Stimulated activated CD8-positive, alpha-beta memory T cell treated with anti-CD3 and anti-CD28 coated beads, Interleukin-15, amount 100 ng/mL, for 4 hours (primary cell): Measurements from ENCODE around the gene TXNDC15.
"Not testable (repeated sequence)": the region's sequence is repeated elsewhere in the genome, so short reads cannot be mapped to it uniquely, and the experiment has no call there.

Experiments
- DNase-seq, 2 donors: peaks; one replicate each; pipeline ENCODE4 v3.0.0-alpha.2; 2020; ENCODE audit warnings: low read depth in 2 of 2

Gene TXNDC15

DNA sequence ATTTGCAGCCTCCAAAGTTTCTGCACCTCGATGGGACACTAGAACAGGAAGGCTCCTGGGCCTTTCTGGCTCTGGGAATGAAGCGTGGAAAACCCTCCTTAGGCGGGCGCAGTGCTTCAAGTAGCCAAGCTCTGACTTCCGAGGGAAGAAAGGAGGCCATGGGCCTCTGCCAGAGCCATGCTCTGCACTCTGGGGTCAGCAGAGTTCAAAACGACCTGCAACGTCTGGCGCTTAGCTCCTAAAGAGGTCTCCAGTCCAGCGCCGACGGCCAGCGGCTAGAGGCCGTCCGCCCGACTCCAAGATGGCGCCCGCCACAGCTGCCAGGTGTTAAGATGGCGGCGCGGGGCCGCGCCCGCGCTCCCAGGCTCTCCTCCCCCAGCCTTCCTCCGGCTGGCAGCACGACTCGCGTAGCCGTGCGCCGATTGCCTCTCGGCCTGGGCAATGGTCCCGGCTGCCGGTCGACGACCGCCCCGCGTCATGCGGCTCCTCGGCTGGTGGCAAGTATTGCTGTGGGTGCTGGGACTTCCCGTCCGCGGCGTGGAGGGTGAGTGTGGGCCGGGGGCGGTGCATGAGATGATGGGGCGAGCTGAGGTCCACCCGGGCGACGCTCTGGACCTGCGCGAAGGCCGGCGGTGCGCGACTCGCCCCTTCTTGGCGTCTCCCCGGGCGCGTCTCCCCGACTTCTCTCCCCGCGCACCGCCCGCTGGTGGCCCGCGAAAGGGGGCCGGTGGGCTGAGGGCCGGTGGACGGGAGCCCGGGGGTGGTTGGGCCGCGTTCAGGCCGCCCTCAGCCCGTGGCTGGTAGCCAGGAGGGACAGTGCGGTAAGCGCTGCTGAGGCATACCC, at the start of gene TXNDC15:
Gene TXNDC15 (plus strand): TSS at position 385 of the 844 bp plus-strand sequence. CDS start 57 bp downstream, at position 442.
- peak; percentile 49 to 62 for DNase-seq

- no peak for DNase-seq
Observed at GRCh38 chr5:134824681-134825080, 49.5 kb upstream of the TXNDC15 start.

DNA sequence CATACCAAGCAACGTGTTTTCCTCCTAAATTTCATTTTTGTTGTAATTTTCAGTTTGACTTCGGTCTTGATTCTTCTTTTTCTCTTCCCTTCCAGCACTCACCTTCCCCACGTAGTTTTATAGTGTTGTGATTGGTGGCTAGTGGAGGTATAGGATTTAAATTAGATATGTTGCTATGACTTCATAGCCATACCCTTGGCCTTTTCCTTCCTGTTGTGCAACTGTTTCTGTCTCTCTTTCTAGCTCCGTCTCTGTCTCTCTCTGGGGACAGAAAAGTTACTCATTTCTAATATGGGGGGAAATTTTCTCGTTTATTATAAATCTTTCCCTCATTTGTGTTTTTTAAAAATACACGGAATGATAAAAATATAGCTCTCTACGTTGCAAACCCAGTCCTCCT, 49.0 kb upstream of the TXNDC15 start:
- DNase-seq: no peak

- DNase-seq: no peak
Observed at GRCh38 chr5:134833340-134834032, 40.7 kb upstream of the TXNDC15 start.

DNA sequence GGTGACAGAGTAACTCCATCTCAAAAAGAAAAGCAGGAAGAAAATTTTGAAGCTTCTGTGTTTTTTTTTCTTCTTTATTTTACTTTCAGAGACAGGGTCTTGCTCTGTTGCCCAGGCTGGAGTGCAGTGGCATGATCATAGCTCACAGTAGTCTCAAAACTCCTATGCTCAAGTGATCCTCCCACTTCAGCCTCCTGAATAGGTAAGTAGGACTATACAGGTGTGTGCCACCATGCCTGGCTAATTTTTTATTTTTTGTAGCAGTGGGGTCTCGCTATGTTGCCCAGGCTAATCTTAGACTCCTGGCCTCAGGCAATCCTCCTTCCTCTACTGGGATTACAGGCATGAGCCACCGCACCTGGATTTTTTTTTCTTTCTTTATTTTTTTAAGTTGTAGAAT, 38.5 kb upstream of the TXNDC15 start:
- DNase-seq: no peak

DNA sequence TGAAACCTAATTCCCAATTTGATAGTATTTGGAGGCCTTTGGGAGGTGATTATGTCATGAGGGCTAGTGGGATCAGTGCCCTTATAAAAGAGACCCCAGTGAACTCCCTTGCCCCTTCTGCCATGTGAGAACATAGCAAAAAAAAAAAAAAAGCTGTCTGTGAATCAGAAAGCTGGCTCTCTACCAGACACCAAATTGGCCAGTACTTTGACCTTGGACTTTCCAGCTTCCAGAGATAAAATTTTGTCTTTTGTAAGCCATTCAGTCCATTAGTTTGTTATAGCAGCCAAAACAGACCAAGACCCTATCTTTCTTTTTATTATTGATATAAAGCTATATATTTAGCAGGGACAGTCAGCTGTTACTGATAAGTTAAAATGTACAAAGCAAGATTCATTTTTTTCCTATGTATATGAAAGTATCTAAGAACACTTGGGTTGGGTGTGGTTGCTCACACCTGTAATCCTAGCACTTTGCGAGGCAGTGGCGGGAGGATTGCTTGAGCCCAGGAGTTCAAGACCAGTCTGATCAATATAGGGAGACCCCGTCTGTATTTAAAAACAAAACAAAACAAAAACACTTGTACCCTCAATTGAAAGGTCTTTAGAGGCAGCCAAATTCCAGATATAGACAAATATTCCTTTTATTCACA, 36.5 kb upstream of the TXNDC15 start:
- DNase-seq: no peak

GRCh38 chr5:134838361-134838760, 35.8 kb upstream of the TXNDC15 start:
- not testable (repeated sequence) for DNase-seq

DNA sequence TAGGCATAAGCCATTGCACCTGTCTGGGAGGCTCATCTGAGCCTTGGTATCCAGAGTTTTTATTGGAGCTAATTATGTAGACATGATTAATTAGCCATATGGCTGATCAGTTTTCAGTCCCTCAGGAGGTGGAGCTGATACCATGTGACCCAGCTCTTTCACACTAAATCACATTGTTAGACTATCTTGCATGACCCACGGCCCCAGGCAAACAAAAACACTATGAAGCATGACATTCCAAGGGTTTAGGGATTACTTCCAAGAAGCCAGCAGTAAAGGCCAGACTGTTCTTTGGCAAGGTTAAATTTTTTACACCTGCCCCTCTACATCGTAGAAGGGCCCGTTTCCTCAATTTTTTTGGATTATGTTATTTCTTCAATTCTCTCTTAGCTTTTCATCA, 33.4 kb upstream of the TXNDC15 start:
- no peak for DNase-seq

- no peak for DNase-seq
Observed at GRCh38 chr5:134844252-134844651, 29.9 kb upstream of the TXNDC15 start.

DNA sequence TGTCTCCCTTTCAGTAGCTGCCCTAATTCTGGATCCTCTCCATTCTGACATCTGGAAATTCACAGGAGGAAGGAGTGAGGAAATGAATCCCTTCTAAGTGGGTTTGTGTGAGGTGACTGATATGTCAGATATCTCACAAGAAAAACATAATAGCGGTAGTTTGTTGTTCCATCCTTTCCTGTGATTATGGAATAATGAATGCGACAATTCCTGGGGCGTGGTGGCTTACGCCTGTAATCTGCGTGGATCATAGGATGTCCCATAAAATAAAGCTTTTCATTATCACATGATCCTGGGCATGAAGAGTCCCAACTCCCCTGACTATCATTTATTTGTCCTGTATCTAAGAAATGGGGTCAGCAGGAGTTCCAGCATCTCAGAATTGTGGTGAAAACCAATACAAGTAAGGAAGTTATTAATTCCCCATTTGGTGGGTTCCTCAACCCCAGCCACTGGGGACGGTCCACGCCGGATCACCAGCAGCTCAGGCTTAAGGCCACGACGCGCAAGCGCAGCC, 28.8 kb upstream of the TXNDC15 start:
- no peak for DNase-seq

GRCh38 chr5:134845852-134846640, 28.1 kb upstream of the TXNDC15 start, which contains the start of gene C5orf24:
TSS of gene C5orf24 (plus strand) at chr5:134845968. CDS start at chr5:134854901, 8,933 bp downstream.
- peak; percentile 81 to 84 for DNase-seq

- DNase-seq: peak in 1 of 2 donors; percentile 3
Observed at GRCh38 chr5:134846641-134846960, 27.6 kb upstream of the TXNDC15 start.

DNA sequence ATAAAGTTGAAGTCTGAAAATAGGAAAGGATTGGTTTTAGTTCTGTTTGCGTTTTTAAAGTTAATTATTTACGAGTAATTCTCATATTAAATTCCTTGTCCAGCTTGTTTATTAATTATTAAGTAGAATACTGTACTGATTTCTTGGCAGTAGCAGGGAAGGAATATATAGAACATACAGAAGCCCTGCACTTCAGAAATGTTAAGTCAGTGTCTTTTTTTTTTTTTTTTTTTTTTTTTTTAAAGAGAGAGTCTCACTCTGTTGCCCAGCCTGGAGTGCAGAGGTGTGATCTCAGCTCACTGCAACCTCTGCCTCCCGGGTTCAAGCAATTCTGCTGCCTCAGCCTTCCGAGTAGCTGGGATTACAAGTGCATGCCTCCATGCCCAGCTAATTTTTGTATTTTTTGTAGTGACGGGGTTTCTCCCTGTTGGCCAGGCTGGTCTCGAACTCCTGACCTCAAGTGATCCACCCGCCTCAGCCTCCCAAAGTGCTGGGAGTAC, 24.7 kb upstream of the TXNDC15 start:
- not testable (repeated sequence) for DNase-seq

DNA sequence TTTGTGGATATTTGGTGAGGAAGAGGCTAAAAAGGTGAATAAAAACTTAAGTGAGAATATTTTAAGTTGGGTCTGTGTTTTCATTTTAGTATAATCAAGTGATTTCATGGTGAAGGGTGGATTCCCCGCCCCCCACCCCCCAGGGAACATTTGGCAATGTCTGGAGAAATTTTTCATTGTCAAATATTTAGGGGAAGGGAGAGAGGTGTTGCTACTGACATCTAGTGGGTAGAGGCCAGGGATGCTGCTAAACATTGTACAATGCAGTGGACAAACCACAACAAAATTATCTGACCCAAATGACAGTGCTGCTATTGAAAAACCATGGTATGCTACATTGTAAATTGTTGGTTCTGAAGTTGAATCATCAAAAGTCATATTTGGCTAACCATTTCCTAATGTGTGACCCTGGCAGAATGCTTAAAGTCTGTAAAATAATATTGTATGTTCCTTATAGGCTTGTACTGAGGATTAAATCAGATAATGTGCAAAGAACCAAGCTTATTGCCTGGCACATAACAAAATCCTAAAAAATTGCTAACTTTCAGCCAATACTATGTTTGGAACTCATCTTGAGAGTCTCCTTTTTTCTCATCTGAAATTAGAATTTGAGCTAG, 22.8 kb upstream of the TXNDC15 start:
- DNase-seq: no peak

- not testable (repeated sequence) for DNase-seq
Observed at GRCh38 chr5:134856465-134856864, 17.7 kb upstream of the TXNDC15 start.

- no peak for DNase-seq
Observed at GRCh38 chr5:134857401-134857800, 16.8 kb upstream of the TXNDC15 start.

- no peak for DNase-seq
Observed at GRCh38 chr5:134864707-134865106, 9.5 kb upstream of the TXNDC15 start.

- DNase-seq: no peak
Observed at GRCh38 chr5:134873494-134873893, 677 bp upstream of the TXNDC15 start.

GRCh38 chr5:134874831-134875655, 872 bp downstream of the TXNDC15 start:
- no peak for DNase-seq

GRCh38 chr5:134877159-134877558, 3.0 kb downstream of the TXNDC15 start:
- no peak for DNase-seq
